ENCODE results near the gene STIM1.
A peak's percentile ranks its signal among the peaks of the same experiment; 100 is the strongest.

Gene STIM1

GRCh38 chr11:4071914-4072313, 216.4 kb downstream of the STIM1 start:
- TF ChIP-seq, protein P1, sequence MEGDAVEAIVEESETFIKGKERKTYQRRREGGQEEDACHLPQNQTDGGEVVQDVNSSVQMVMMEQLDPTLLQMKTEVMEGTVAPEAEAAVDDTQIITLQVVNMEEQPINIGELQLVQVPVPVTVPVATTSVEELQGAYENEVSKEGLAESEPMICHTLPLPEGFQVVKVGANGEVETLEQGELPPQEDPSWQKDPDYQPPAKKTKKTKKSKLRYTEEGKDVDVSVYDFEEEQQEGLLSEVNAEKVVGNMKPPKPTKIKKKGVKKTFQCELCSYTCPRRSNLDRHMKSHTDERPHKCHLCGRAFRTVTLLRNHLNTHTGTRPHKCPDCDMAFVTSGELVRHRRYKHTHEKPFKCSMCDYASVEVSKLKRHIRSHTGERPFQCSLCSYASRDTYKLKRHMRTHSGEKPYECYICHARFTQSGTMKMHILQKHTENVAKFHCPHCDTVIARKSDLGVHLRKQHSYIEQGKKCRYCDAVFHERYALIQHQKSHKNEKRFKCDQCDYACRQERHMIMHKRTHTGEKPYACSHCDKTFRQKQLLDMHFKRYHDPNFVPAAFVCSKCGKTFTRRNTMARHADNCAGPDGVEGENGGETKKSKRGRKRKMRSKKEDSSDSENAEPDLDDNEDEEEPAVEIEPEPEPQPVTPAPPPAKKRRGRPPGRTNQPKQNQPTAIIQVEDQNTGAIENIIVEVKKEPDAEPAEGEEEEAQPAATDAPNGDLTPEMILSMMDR (conservative IDR thresholded peaks at IDR 0.05) = no peak
- 0 out of 2 replicates have a peak overlapping the region, but pooled peaks have one; percentile 5 for H3K27ac ChIP-seq

- TF ChIP-seq, protein P1 (conservative IDR thresholded peaks at IDR 0.05) = peak; percentile 81
- 0 out of 2 replicates have a peak overlapping the region, but pooled peaks have one; percentile 5 for H3K27ac ChIP-seq
These were observed 217.3 kb downstream of the STIM1 start for GRCh38 chr11:4072668-4073285.

GRCh38 chr11:4074266-4074665, 218.8 kb downstream of the STIM1 start:
- TF ChIP-seq, protein P1 (conservative IDR thresholded peaks at IDR 0.05) = no peak
- H3K27ac ChIP-seq = no peak overlapping the region

DNA sequence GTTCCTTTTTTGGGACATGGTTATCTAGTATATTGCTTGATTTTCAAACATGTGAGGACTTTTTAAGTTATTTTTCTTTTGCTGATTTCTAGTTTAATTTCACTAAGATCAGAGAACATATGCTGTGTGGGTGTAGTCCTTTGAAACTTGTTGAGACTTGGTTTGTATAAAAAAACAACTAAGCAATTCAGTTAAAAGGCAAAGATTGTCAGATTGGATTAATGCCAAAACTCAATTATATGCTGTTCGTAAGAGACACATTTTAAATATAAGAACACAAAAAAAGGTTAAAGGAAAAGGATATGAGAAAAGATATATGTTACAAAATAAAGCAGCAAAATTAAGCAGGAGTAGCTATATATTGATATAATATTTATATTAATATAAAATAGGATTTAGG, 221.3 kb downstream of the STIM1 start:
- TF ChIP-seq, protein P1 (conservative IDR thresholded peaks at IDR 0.05) = no peak
- H3K27ac ChIP-seq = no peak overlapping the region

- TF ChIP-seq, protein P1 (conservative IDR thresholded peaks at IDR 0.05) = no peak
- no peak overlapping the region for H3K27ac ChIP-seq
These were observed 227.7 kb downstream of the STIM1 start for GRCh38 chr11:4083198-4083597.

GRCh38 chr11:4084406-4085125, 229.1 kb downstream of the STIM1 start:
- H3K27ac ChIP-seq = no peak overlapping the region
- TF ChIP-seq, protein P1 (conservative IDR thresholded peaks at IDR 0.05) = no peak

DNA sequence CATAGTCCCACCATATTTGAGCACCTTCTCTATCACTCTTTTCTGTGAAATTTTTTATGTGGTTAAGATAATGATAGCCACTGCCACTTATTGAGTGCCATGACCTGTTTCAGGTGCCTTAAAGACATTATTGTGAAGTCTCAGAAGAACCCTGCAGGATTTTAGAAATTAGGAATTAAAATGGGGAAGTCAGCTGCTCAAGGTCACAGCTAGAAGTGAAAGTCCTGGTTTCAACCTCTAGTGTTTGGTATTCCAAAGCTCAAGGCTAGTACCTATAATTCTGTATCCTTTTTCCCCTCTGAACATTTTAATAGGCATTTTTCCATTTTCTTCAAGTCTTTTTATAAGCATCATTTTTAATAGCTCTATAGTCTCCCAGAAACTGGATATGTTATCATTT, 230.1 kb downstream of the STIM1 start:
- TF ChIP-seq, protein P1 (conservative IDR thresholded peaks at IDR 0.05) = no peak
- no peak overlapping the region for H3K27ac ChIP-seq
